Peyer's patch (tissue), 4 donors: ENCODE results near the gene VPS45. TPM values are rescaled to one million over a fixed set of nuclear protein-coding genes. Genes with fewer than 3 reads are reported as not detected.

Experiments
- DNase-seq, 3 donors: peaks; one replicate each; pipeline ENCODE4 v3.0.0-alpha.2; 2017 to 2019
- H3K27ac ChIP-seq, 4 donors: fragments of 200-600 bp; sonication (generic); one replicate each; pipeline ENCODE4 v1.5.1; 2016 to 2019
- H3K27me3 ChIP-seq, 2 donors: fragments of 200-600 bp; sonication (generic); one replicate each; pipeline ENCODE4 v1.5.1; 2019
- H3K36me3 ChIP-seq, 3 donors: fragments of 200-600 bp; sonication (generic); one replicate each; pipeline ENCODE4 v1.5.1; 2016 to 2019
- H3K4me1 ChIP-seq, 4 donors: fragments of 200-600 bp; sonication (generic); one replicate each; pipeline ENCODE4 v1.5.1; 2016 to 2019
- H3K4me3 ChIP-seq, 4 donors: fragments of 200-600 bp; sonication (generic); 1 replicate in 3 of 4; 2 replicates in 1 of 4; pipeline ENCODE4 v1.5.1; 2016 to 2019; ENCODE audit warnings: mild to moderate bottlenecking in 1 of 4
- H3K9me3 ChIP-seq, 4 donors: fragments of 200-600 bp; sonication (generic); one replicate each; pipeline ENCODE4 v1.5.1; 2016 to 2019; ENCODE audit warnings: mild to moderate bottlenecking in 1 of 4
- POLR2A ChIP-seq, 2 donors: fragments of 450-650 bp; IDR thresholded peaks; one replicate each; pipeline ENCODE4 v1.5.1; 2017; ENCODE audit warnings: antibody characterized with exemption in 2 of 2, mild to moderate bottlenecking in 2 of 2, moderate library complexity in 2 of 2
- total RNA-seq, 4 donors: library from RNA; depleted of rRNA; stranded (reverse); fragments of >200 nt; gene quantifications; one replicate each; pipeline ENCODE4 v1.1.0, GENCODE V29; 2016
- TF ChIP-seq, protein P1 (sequence below), 6 experiments: fragments of 450-650 bp in 4 of 6; fragments of 200-600 bp in 2 of 6; sonication (generic) in 1 of 6; IDR thresholded peaks; one replicate each; pipeline ENCODE4 v1.5.1; 2017 to 2019; ENCODE audit warnings: antibody characterized with exemption in 6 of 6, mild to moderate bottlenecking in 3 of 6, moderate library complexity in 1 of 6

The VPS45 gene
- total RNA-seq, 4 donors from 2014 or later: 36.1 to 70.1 (median 42.0) TPM

- DNase-seq: peak in 2 of 3 donors; percentile 69 to 70
- H3K4me1 ChIP-seq: peaks cover 0 to 60% (median 16%) of the 10 kb centered on the region in 4 donors
- TF ChIP-seq, protein P1, sequence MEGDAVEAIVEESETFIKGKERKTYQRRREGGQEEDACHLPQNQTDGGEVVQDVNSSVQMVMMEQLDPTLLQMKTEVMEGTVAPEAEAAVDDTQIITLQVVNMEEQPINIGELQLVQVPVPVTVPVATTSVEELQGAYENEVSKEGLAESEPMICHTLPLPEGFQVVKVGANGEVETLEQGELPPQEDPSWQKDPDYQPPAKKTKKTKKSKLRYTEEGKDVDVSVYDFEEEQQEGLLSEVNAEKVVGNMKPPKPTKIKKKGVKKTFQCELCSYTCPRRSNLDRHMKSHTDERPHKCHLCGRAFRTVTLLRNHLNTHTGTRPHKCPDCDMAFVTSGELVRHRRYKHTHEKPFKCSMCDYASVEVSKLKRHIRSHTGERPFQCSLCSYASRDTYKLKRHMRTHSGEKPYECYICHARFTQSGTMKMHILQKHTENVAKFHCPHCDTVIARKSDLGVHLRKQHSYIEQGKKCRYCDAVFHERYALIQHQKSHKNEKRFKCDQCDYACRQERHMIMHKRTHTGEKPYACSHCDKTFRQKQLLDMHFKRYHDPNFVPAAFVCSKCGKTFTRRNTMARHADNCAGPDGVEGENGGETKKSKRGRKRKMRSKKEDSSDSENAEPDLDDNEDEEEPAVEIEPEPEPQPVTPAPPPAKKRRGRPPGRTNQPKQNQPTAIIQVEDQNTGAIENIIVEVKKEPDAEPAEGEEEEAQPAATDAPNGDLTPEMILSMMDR (IDR thresholded peaks at IDR 0.05): no peak
- no peak for TF ChIP-seq POLR2A (IDR thresholded peaks at IDR 0.05)
- H3K27me3 ChIP-seq: no peaks in the 10 kb centered on the region
- H3K4me3 ChIP-seq: no peak overlapping the region
- peak overlapping the region; percentile 67 to 93 (median 77) for H3K27ac ChIP-seq
- no peaks in the 10 kb centered on the region for H3K9me3 ChIP-seq
- peaks cover 0 to 24% (median 0%) of the 10 kb centered on the region in 3 donors for H3K36me3 ChIP-seq
These were observed 92.0 kb downstream of the VPS45 start for GRCh38 chr1:150159550-150159949.

DNA sequence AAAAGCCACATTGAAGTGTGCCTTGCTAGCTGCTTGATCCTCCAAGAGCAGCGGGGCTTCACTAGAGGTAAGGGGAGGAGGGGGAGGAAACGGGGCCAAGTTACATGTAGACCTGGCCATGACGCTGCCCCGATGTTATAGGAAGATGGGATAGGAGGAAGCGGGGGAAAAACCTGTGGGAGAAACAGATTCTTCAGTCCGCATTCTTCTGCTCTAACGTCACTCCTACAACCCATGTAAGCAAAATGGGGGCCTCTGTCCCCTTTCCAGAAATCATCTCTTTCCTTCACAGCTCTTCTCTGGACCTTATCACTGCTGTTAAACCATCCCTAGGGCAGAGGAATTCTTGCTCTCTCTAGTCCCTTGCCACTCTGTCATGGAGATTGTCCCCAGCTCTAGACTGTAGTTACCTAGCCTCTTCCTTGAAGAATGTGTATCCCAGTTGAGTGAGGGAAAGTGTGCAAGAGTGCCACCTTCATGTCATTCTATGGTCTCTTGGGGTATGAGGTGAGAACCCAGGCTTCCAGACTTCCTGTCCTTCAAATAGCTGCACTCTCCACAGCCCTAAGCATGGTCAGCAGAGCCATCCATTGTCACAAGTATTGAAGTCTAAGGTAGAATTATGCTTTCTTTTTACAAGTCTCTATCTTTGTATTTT, 93.5 kb downstream of the VPS45 start:
- Histone ChIP-seq H3K9me3 (no peaks in the 10 kb centered on the region), H3K4me3 (peak overlapping the region in 1 of 4 donors; percentile 22), H3K4me1 (peaks cover 0 to 50% (median 16%) of the 10 kb centered on the region in 4 donors), H3K27ac (peak overlapping the region; percentile 3 to 93 (median 76)), H3K36me3 (peaks cover 0 to 12% (median 0%) of the 10 kb centered on the region in 3 donors), H3K27me3 (no peaks in the 10 kb centered on the region)
- peak in 2 of 3 donors; percentile 45 to 48 for DNase-seq
- TF ChIP-seq POLR2A (IDR thresholded peaks at IDR 0.05): no peak
- TF ChIP-seq, protein P1 (IDR thresholded peaks at IDR 0.05): no peak

- DNase-seq: no peak
- Histone ChIP-seq H3K4me1 (peaks cover 0 to 50% (median 16%) of the 10 kb centered on the region in 4 donors), H3K36me3 (peaks cover 0 to 3% (median 0%) of the 10 kb centered on the region in 3 donors), H3K9me3 (no peaks in the 10 kb centered on the region), H3K27me3 (no peaks in the 10 kb centered on the region), H3K4me3 (no peak overlapping the region), H3K27ac (peak overlapping the region; percentile 70 to 93 (median 84))
- TF ChIP-seq, protein P1 (IDR thresholded peaks at IDR 0.05): peak in 1 of 6 experiments; percentile 24
- TF ChIP-seq POLR2A (IDR thresholded peaks at IDR 0.05): no peak
These were observed 94.4 kb downstream of the VPS45 start for GRCh38 chr1:150161747-150162581.

DNA sequence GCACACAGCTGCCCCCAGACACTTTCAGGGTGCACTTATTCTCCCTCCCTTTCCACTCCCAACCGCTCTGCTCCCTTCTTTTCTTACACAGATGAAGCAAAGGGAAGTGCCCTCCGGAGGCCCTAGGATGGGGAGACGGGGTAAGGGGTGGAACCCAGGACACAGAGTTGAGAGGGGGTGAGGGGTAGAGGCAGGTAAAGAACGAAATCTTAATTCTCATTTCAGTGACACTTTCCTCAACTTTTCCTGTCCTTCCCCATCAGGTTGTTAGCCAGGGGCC, 94.9 kb downstream of the VPS45 start:
- Histone ChIP-seq H3K36me3 (no peaks in the 10 kb centered on the region), H3K27me3 (no peaks in the 10 kb centered on the region), H3K27ac (peak overlapping the region; percentile 70 to 93 (median 84)), H3K4me3 (peak overlapping the region in 2 of 4 donors; percentile 2 to 31), H3K4me1 (peaks cover 0 to 50% (median 16%) of the 10 kb centered on the region in 4 donors), H3K9me3 (no peaks in the 10 kb centered on the region)
- DNase-seq: no peak
- no peak for TF ChIP-seq POLR2A (IDR thresholded peaks at IDR 0.05)
- TF ChIP-seq, protein P1 (IDR thresholded peaks at IDR 0.05): no peak

DNA sequence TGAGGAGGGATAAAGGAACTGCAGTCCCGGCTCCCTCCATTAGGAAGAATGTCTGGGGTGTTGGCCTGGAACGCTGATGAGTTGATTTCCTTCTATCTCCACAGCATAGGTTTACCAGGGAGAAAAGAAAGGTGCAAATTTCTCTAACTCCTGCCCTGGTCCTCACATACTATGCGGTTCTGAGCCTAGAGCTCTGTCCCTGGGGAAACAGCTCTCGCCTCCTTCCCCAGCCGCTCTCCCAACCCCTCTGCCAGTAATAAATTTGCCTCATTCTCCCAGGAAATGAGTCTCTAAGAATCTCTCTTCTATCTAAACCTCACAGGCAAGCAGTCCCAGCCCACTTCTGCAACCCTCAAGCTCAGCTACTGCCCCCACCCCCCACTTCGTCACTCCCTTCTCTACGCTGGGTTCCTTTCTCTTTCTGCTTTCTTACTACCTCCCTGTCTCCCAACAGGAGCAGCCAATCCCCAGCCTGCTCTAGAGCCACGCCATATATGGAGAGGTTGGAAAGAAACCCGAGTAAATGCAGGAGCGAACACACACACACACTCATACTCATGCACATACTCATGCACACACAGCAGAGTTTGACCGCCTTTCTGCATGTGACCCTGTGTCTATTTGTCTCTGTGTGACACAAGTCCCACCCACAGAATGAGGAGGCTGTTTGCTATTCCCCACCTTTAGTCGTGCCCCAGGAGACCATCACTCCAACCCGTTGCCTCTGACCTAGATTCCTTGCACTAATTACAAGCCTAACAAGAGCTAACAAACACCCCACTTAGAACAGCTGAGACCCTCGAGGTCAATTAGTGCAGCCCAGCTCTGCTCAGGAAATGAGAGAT, 95.5 kb downstream of the VPS45 start:
- TF ChIP-seq, protein P1 (IDR thresholded peaks at IDR 0.05): peak in 3 of 6 experiments; percentile 13 to 24 (median 15)
- peak in 1 of 2 donors; percentile 28 for TF ChIP-seq POLR2A (IDR thresholded peaks at IDR 0.05)
- Histone ChIP-seq H3K9me3 (no peaks in the 10 kb centered on the region), H3K36me3 (no peaks in the 10 kb centered on the region), H3K4me3 (peak overlapping the region in 2 of 4 donors; percentile 2 to 31), H3K27me3 (no peaks in the 10 kb centered on the region), H3K4me1 (peaks cover 0 to 50% (median 16%) of the 10 kb centered on the region in 4 donors), H3K27ac (peak overlapping the region; percentile 70 to 93 (median 84))
- peak; percentile 65 to 86 (median 78) for DNase-seq
